ENCODE data around the gene ELF2.
"Not testable (repeated sequence)": the region's sequence is repeated elsewhere in the genome, so short reads cannot be mapped to it uniquely, and the experiment has no call there.

The ELF2 gene

GRCh38 chr4:139177869-139178619, 1.0 kb upstream of the ELF2 start:
- DNase-seq: peak; percentile 82 to 91 (median 90)

GRCh38 chr4:139176302-139177048, 543 bp downstream of the ELF2 start:
- peak; percentile 51 to 68 (median 66) for DNase-seq

GRCh38 chr4:139175646-139176301, 1.2 kb downstream of the ELF2 start:
- peak in 2 of 6 experiments; percentile 13 to 29 for DNase-seq

- no peak for DNase-seq
Measured at GRCh38 chr4:139171876-139172691, 4.9 kb downstream of the ELF2 start.

GRCh38 chr4:139170932-139171331, 6.1 kb downstream of the ELF2 start:
- no peak for DNase-seq

GRCh38 chr4:139167774-139168444, 9.1 kb downstream of the ELF2 start:
- peak in 1 of 6 experiments; percentile 3 for DNase-seq

- no peak for DNase-seq
Measured at GRCh38 chr4:139164731-139165130, 12.3 kb downstream of the ELF2 start.

- DNase-seq: no peak
Measured at GRCh38 chr4:139163806-139164206, 13.2 kb downstream of the ELF2 start.

GRCh38 chr4:139157977-139158376, 19.0 kb downstream of the ELF2 start:
- not testable (repeated sequence) for DNase-seq

- no peak for DNase-seq
Measured at GRCh38 chr4:139154952-139155557, 22.0 kb downstream of the ELF2 start.

GRCh38 chr4:139154538-139154937, 22.5 kb downstream of the ELF2 start:
- no peak for DNase-seq

GRCh38 chr4:139154134-139154421, 22.9 kb downstream of the ELF2 start:
- no peak for DNase-seq

- DNase-seq: no peak
Measured at GRCh38 chr4:139153411-139154133, 23.4 kb downstream of the ELF2 start.

- no peak for DNase-seq
Measured at GRCh38 chr4:139152249-139152648, 24.8 kb downstream of the ELF2 start.

- no peak for DNase-seq
Measured at GRCh38 chr4:139146926-139147629, 29.9 kb downstream of the ELF2 start.

- DNase-seq: no peak
Measured at GRCh38 chr4:139145552-139145932, 31.5 kb downstream of the ELF2 start.

- no peak for DNase-seq
Measured at GRCh38 chr4:139144911-139145551, 32.0 kb downstream of the ELF2 start.

- DNase-seq: no peak
Measured at GRCh38 chr4:139144161-139144859, 32.7 kb downstream of the ELF2 start.

- no peak for DNase-seq
Measured at GRCh38 chr4:139142980-139143379, 34.0 kb downstream of the ELF2 start.

GRCh38 chr4:139142087-139142486, 34.9 kb downstream of the ELF2 start:
- no peak for DNase-seq
